ENCODE data around the gene NPRL2. TPM values are rescaled to one million over a fixed set of nuclear protein-coding genes. Genes with fewer than 3 reads are reported as not detected.

NPRL2 gene
- total and polyA plus RNA-seq, 2 of the 13 experiments (the other 11 are each of a cell fraction or from before 2014, with no cell fraction given): 30.6 to 51.4 TPM

DNA sequence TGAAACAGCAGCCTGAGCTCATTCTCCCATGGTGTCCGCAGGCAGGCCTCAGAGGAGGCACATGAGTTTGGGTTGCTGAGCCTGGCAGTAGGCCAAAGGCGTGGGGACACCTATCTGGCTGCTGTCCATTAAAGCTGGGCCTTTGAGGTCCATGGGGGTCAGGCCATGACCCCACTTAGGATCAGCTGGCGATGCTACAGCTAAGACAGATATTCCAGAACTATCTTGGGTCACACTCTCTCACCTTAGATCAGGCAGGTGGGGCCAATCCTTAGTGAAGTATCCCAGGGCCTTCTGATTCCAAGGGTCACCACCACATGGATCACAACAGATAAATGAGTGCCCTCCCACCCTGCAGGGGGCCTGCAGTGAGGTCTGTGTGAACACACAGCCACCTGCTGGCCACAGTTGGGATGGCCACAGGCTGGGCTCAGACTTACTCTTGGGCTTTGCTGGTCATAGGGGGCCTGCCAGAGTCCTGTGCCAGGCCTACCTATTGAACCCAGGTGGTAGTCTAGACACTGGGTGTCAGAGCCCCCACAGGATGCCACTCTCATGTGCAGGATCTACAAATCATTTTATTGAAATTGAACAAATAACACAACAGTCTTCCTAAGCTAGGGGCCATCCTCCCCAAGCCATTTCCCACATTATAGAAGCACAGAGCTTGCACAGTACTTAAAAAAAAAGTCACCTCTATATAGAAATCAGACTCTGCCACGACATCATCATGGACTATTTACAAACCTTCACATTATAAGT lies 26.0 kb downstream of the NPRL2 start (continued):
- TF ChIP-seq, protein P1, sequence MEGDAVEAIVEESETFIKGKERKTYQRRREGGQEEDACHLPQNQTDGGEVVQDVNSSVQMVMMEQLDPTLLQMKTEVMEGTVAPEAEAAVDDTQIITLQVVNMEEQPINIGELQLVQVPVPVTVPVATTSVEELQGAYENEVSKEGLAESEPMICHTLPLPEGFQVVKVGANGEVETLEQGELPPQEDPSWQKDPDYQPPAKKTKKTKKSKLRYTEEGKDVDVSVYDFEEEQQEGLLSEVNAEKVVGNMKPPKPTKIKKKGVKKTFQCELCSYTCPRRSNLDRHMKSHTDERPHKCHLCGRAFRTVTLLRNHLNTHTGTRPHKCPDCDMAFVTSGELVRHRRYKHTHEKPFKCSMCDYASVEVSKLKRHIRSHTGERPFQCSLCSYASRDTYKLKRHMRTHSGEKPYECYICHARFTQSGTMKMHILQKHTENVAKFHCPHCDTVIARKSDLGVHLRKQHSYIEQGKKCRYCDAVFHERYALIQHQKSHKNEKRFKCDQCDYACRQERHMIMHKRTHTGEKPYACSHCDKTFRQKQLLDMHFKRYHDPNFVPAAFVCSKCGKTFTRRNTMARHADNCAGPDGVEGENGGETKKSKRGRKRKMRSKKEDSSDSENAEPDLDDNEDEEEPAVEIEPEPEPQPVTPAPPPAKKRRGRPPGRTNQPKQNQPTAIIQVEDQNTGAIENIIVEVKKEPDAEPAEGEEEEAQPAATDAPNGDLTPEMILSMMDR (CRISPR knock-in tag; IDR thresholded peaks at IDR 0.05): peak; percentile 99
- TF ChIP-seq, protein P2, sequence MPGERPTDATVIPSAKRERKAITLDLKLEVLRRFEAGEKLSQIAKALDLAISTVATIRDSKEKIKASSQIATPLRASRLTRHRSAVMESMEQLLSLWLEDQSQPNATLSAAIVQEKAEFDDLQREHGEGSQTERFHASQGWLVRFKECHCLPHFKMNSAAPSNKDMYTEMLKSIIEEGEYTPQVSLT (CRISPR knock-in tag; IDR thresholded peaks at IDR 0.05; ENCODE audit: borderline replicate concordance, low read depth): no peak
- no peak for TF ChIP-seq ZEB1 (IDR thresholded peaks at IDR 0.05; ENCODE audit: insufficient replicate concordance, low read depth)
- peak in 1 of 2 experiments; percentile 72; a peak in 2 of 4 replicates for TF ChIP-seq KLF16 (CRISPR knock-in tag; IDR thresholded peaks at IDR 0.05)
- TF ChIP-seq, protein P3, sequence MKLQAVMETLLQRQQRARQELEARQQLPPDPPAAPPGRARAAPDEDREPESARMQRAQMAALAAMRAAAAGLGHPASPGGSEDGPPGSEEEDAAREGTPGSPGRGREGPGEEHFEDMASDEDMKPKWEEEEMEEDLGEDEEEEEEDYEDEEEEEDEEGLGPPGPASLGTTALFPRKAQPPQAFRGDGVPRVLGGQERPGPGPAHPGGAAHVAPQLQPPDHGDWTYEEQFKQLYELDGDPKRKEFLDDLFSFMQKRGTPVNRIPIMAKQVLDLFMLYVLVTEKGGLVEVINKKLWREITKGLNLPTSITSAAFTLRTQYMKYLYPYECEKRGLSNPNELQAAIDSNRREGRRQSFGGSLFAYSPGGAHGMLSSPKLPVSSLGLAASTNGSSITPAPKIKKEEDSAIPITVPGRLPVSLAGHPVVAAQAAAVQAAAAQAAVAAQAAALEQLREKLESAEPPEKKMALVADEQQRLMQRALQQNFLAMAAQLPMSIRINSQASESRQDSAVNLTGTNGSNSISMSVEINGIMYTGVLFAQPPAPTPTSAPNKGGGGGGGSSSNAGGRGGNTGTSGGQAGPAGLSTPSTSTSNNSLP (IDR thresholded peaks at IDR 0.05; ENCODE audit: low read depth, low read length): peak; percentile 65; the same call in 1 of the 2 replicates
- TF ChIP-seq, protein P4, sequence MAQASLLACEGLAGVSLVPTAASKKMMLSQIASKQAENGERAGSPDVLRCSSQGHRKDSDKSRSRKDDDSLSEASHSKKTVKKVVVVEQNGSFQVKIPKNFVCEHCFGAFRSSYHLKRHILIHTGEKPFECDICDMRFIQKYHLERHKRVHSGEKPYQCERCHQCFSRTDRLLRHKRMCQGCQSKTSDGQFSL (CRISPR knock-in tag; IDR thresholded peaks at IDR 0.05): peak; percentile 84; the same call in 1 of the 2 replicates
- TF ChIP-seq FOXA1 (IDR thresholded peaks at IDR 0.05): no peak
- TF ChIP-seq FOXA1 (CRISPR knock-in tag; IDR thresholded peaks at IDR 0.05): peak; percentile 13; the same call in 1 of the 2 replicates
- TF ChIP-seq ZNF768 (CRISPR knock-in tag; IDR thresholded peaks at IDR 0.05): peak; percentile 35; the same call in 1 of the 2 replicates
- TF ChIP-seq MED13 (CRISPR knock-in tag; IDR thresholded peaks at IDR 0.05): no peak
- TF ChIP-seq ZNF562 (CRISPR knock-in tag; IDR thresholded peaks at IDR 0.05; ENCODE audit: borderline replicate concordance): no peak
- TF ChIP-seq CBX5 (CRISPR knock-in tag; IDR thresholded peaks at IDR 0.05; ENCODE audit: borderline replicate concordance): peak; percentile 31; the same call in 1 of the 2 replicates
- no peak for TF ChIP-seq TCF7 (IDR thresholded peaks at IDR 0.05; ENCODE audit: low read depth)
- TF ChIP-seq ZNF432 (CRISPR knock-in tag; IDR thresholded peaks at IDR 0.05; ENCODE audit: borderline replicate concordance): no peak
- peak; percentile 69; the same call in 1 of the 2 replicates for TF ChIP-seq SAP130 (CRISPR knock-in tag; IDR thresholded peaks at IDR 0.05; ENCODE audit: low read depth)
- TF ChIP-seq, protein P5, sequence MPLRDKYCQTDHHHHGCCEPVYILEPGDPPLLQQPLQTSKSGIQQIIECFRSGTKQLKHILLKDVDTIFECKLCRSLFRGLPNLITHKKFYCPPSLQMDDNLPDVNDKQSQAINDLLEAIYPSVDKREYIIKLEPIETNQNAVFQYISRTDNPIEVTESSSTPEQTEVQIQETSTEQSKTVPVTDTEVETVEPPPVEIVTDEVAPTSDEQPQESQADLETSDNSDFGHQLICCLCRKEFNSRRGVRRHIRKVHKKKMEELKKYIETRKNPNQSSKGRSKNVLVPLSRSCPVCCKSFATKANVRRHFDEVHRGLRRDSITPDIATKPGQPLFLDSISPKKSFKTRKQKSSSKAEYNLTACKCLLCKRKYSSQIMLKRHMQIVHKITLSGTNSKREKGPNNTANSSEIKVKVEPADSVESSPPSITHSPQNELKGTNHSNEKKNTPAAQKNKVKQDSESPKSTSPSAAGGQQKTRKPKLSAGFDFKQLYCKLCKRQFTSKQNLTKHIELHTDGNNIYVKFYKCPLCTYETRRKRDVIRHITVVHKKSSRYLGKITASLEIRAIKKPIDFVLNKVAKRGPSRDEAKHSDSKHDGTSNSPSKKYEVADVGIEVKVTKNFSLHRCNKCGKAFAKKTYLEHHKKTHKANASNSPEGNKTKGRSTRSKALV (CRISPR knock-in tag; IDR thresholded peaks at IDR 0.05): no peak
- no peak for TF ChIP-seq POLR2AphosphoS2 (IDR thresholded peaks at IDR 0.05; ENCODE audit: low read depth, low read length)
- no peak for TF ChIP-seq BRF2 (CRISPR knock-in tag; IDR thresholded peaks at IDR 0.05)
- peak; percentile 54 for TF ChIP-seq TEAD3 (CRISPR knock-in tag; optimal IDR thresholded peaks at IDR 0.05; ENCODE audit: borderline replicate concordance)
- peak; percentile 39; the same call in 1 of the 2 replicates for TF ChIP-seq ERF (CRISPR knock-in tag; IDR thresholded peaks at IDR 0.05)
- TF ChIP-seq ZNF337 (CRISPR knock-in tag; IDR thresholded peaks at IDR 0.05; ENCODE audit: borderline replicate concordance, low read depth): no peak
- TF ChIP-seq XBP1 (CRISPR knock-in tag; IDR thresholded peaks at IDR 0.05): no peak
- TF ChIP-seq CCDC6 (CRISPR knock-in tag; IDR thresholded peaks at IDR 0.05): no peak

All from HepG2 (cell line).